Mucosa of descending colon (tissue), 3 donors: ENCODE data around the gene SEMA4C. TPM values are rescaled to one million over a fixed set of nuclear protein-coding genes. Genes with fewer than 3 reads are reported as not detected.

Experiments used
- ATAC-seq: fragments of 200-7000 bp; cut with Tn5 transposase; one replicate; pipeline ENCODE4 v1.9.1; 2020; ENCODE audit warnings: mild to moderate bottlenecking, moderate library complexity
- DNase-seq, 3 donors: peaks; one replicate each; pipeline ENCODE4 v3.0.0-alpha.2; 2020
- H3K36me3 ChIP-seq: fragments of 200-600 bp; one replicate; pipeline ENCODE4 v1.8.0; 2021; ENCODE audit warnings: low read depth, mild to moderate bottlenecking
- H3K4me1 ChIP-seq: fragments of 200-600 bp; one replicate; pipeline ENCODE4 v1.8.0; 2021; ENCODE audit warnings: low read depth, mild to moderate bottlenecking
- H3K4me3 ChIP-seq: fragments of 200-600 bp; one replicate; pipeline ENCODE4 v1.8.0; 2021; ENCODE audit warnings: mild to moderate bottlenecking
- H3K9me3 ChIP-seq: fragments of 200-600 bp; one replicate; pipeline ENCODE4 v1.8.0; 2021; ENCODE audit warnings: mild to moderate bottlenecking
- intact Hi-C, 2 donors: fragments of 100-400 bp; cut with DNase I in 1 of 2; cut with micrococcal nuclease in 1 of 2; formaldehyde crosslinking; loops; one replicate each; pipeline versions ENCODE4 v1.11.0 to v1.11.1; 2022; cut with DNase I, micrococcal nuclease
- total RNA-seq, 3 donors: library from RNA; stranded (reverse); fragmentation: NEBNext Ultra II Directional in 2 of 3; extraction: Animal tissue kit (Norgen Biotek cat#: 25700) in 2 of 3; gene quantifications; one replicate each; pipeline versions ENCODE4 v1.2.1 to v1.2.4, GENCODE V29; 2021 to 2023
- TF ChIP-seq, protein P1 (sequence below): fragments of 200-600 bp; IDR thresholded peaks from one replicate; pipeline ENCODE4 v1.8.0; 2022; ENCODE audit warnings: antibody characterized with exemption, mild to moderate bottlenecking
- donor health status: DM: no; HTN: no; CAD: no; lungs with moderate emphysema.
- donor health status: DM: no; HTN: no; CAD: no.
- donor health status: DM: no; HTN: yes; CAD: no.

SEMA4C gene
- total RNA-seq, 3 donors from 2014 or later = 14.4 to 83.8 (median 17.5) TPM

DNA sequence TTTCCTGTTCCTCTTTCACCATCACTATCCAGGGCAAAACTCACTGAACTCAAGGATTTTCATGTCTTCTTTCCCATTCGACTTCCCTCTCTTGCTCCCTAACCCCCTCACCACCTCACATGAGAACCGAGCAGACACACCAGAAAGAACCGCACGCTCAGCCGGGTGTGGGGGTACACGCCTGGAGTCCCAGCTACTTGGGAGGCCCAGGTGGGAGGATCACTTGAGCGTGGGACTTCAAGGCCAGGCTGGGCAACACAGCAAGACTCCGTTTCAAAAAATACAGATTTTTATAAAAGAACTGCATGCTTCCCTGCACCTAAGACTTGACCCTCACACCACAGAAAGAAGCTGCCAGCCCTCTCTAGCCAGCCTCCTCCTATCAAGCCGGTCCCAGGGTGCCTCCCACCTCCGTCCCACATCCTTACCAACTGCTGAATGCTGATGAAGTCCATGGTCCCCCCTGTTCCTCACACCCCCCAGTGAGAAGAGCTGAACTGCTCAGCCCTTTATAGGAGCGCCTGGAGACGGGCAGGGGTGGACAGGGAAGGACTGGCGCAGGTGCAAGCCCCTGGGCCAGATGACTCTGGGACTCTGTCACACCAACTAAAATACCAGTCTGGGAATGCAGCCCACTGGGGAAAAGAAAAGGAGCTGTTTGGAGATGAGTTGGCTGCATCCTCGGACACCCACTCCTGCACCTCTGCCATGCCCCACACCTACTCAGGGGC lies 26.2 kb downstream of the SEMA4C start, which contains the start of gene ANKRD23:
Gene ANKRD23 (minus strand): TSS at position 484 of the 731 bp plus-strand sequence. CDS start 29 bp downstream, at position 455.
- ATAC-seq (no peak), DNase-seq (no peak)
- H3K4me1 ChIP-seq = peaks cover 11% of the 10 kb centered on the region
- H3K9me3 ChIP-seq = no peaks in the 10 kb centered on the region
- TF ChIP-seq, protein P1, sequence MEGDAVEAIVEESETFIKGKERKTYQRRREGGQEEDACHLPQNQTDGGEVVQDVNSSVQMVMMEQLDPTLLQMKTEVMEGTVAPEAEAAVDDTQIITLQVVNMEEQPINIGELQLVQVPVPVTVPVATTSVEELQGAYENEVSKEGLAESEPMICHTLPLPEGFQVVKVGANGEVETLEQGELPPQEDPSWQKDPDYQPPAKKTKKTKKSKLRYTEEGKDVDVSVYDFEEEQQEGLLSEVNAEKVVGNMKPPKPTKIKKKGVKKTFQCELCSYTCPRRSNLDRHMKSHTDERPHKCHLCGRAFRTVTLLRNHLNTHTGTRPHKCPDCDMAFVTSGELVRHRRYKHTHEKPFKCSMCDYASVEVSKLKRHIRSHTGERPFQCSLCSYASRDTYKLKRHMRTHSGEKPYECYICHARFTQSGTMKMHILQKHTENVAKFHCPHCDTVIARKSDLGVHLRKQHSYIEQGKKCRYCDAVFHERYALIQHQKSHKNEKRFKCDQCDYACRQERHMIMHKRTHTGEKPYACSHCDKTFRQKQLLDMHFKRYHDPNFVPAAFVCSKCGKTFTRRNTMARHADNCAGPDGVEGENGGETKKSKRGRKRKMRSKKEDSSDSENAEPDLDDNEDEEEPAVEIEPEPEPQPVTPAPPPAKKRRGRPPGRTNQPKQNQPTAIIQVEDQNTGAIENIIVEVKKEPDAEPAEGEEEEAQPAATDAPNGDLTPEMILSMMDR = no peak
- no peaks in the 10 kb centered on the region for H3K36me3 ChIP-seq
- H3K4me3 ChIP-seq = no peak within 1 kb of the TSS
- intact Hi-C loops = no loop called here

DNA sequence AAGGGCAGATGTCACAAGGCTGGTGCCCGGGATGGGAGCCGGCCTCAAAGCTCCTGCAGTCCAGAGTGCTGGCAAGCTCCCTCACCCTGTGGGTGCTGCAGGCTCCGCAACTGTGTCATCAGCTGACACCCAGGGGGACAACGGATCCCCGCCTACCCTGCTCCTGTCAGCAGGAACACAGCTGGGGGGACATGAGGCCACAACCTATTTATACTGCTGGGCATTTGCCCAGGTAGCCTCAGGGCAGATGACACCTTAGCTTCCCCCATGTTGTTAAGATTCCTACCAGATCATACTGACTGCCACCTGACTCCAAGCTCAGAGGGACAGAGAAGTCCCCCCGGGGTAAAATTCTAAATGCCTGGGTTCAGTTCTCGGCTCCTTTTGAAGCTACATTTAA lies 27.3 kb downstream of the SEMA4C start:
- Histone ChIP-seq H3K36me3 (no peaks in the 10 kb centered on the region), H3K9me3 (no peaks in the 10 kb centered on the region), H3K4me1 (peaks cover 11% of the 10 kb centered on the region), H3K4me3 (no peak overlapping the region)
- TF ChIP-seq, protein P1 = no peak
- ATAC-seq (no peak), DNase-seq (no peak)
- intact Hi-C loops = no loop called here

DNA sequence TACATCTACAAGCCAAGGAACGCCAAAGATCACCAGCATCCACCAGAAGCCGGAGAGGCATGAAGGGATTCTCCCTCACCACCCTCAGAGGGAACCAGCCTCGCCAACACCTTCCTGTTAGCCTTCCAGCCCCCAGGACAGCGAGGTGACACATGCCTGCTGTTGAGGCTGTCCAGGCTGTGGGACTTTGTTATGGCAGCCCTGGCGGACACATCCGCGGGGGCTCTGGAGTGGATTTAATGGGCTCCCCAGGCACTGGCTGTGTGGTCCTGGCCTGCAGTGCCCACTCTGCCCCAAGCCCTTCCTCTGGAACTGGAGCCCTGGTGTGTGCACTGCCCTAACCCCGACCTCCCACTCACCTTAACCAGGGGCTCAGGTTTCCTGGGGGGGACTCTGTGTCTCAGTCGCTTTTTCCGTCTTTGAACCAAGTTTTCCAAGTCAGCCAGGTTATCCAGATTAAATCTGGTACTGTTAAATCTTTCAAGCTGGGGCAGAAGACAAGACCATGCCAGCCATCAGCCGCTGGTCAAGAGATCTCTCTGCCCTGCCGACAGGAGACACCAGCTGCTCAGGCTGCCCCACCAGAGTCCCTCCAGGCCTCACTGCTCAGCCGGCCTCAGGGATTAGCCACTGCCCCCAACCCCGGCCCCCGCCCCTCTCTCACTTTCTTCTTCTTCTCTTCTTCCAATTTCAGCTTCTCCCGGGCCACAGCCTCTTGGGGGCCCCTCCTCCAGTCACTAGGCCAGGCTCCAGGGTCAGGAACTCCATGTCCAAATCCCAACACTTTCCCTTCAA lies 28.0 kb downstream of the SEMA4C start:
- H3K4me1 ChIP-seq = peaks cover 11% of the 10 kb centered on the region
- TF ChIP-seq, protein P1 = no peak
- no peak overlapping the region for H3K4me3 ChIP-seq
- no peak for ATAC-seq
- intact Hi-C loops = no loop called here
- no peaks in the 10 kb centered on the region for H3K9me3 ChIP-seq
- no peak for DNase-seq
- no peaks in the 10 kb centered on the region for H3K36me3 ChIP-seq

DNA sequence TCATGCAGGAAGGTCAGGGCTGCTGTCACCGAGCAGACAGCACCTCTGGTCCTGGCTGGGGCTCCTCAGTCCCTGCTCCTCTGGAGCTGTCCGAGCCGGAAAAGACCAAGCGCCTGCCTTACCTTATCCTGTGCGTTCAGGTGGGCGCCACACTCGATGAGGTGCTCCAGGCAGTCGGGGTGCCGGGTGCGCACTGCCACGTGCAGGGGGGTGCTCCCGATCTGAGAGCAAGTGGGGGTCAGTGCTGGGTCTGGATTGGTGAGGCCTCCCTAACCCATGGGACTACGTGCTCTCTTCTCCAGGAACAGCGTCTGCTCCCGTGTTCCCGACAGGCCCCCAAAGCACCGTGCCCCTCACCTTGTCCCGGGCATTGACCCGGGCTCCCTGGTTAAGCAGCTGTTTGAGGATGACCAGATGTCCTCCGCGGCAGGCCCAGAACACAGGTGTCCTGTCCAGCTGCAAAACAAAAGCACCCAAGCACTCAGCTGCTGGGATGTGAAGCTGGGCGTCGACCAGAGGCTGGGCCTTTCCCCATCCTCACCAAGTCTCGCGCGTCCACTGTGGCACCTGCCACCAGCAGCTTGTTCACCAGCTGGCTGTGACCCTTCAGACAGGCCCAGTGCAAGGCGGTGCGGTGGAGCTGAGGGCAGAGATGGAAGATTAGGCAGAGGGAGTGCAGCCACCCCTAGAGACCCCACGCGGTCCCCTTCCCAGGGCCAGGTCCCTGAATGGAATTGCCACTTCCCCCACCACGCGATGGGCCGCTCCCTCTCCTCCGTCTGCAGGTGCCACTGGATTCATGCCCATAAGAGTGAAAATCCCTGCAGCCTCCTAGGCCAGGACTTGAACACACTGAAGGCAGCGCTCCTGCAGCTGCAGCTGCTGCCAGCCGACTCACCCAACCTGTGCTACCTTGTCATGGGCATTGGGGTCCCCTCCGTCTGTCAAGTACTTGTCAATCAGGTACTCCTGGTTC lies 29.7 kb downstream of the SEMA4C start:
- intact Hi-C loops = no loop called here
- Histone ChIP-seq H3K4me3 (no peak overlapping the region), H3K36me3 (no peaks in the 10 kb centered on the region), H3K9me3 (no peaks in the 10 kb centered on the region), H3K4me1 (peaks cover 11% of the 10 kb centered on the region)
- ATAC-seq = no peak
- peak in 1 of 3 donors; percentile 36 for DNase-seq
- TF ChIP-seq, protein P1 = no peak

DNA sequence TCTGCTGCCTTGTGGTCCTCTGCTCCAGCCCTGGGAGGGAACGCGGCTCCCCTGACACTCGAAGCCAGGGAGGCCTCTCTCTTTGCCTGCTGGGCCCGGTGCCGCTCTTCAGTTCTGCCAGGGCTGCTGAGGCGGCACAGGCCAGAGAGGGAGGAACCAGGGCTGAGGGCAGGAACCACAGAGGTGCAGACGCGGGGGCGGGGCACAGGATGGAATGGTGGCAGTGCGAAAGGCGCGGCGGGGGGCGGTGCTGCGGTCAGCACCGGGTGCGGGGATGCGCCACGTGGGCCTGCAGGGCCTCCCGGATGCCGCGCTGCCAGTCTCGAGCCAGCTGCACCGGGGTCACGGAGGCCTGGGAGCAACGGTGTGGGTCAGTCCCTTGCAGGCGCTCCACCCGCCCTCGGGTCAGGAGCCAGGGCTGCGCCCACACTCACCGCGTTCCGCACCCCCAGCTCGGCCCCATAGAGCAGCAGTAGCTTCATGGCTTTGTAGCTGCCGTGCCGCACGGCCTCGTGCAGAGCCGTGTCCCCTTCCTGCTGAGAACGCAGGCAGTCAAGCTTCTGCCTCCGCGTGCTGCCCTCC lies 30.5 kb downstream of the SEMA4C start:
- H3K36me3 ChIP-seq = no peaks in the 10 kb centered on the region
- intact Hi-C loops = no loop called here
- no peak overlapping the region for H3K4me3 ChIP-seq
- peaks cover 11% of the 10 kb centered on the region for H3K4me1 ChIP-seq
- TF ChIP-seq, protein P1 = no peak
- H3K9me3 ChIP-seq = no peaks in the 10 kb centered on the region
- DNase-seq = peak; percentile 86 to 91 (median 87)
- ATAC-seq = peak; percentile 92
